H9 (cell line): ENCODE data around the gene TDRD1. TPM values are rescaled to one million over a fixed set of nuclear protein-coding genes. Genes with fewer than 3 reads are reported as not detected.
"Not testable (repeated sequence)": the region's sequence is repeated elsewhere in the genome, so short reads cannot be mapped to it uniquely, and the experiment has no call there.

ENCODE experiments used
- DNase-seq: peaks from one replicate; pipeline ENCODE4 v3.0.0-alpha.2; 2017
- H2AFZ ChIP-seq: one replicate; pipeline ENCODE4 v1.6.1; 2013; ENCODE audit warnings: mild to moderate bottlenecking, low read length, control low read depth, moderate library complexity
- H2AK5ac ChIP-seq: 2 replicates; pipeline ENCODE4 v1.6.1; 2013; ENCODE audit warnings: low read length, control low read depth, mixed read lengths; ENCODE audit not compliant: insufficient read length
- H2BK120ac ChIP-seq: one replicate; pipeline ENCODE4 v1.6.1; 2013; ENCODE audit warnings: low read depth, mild to moderate bottlenecking, low read length, control low read depth, inconsistent platforms; ENCODE audit not compliant: poor library complexity, severe bottlenecking
- H2BK12ac ChIP-seq: 2 replicates; pipeline ENCODE4 v1.6.1; 2013; ENCODE audit warnings: low read length, control low read depth, mixed read lengths, low read depth; ENCODE audit not compliant: insufficient read length
- H2BK15ac ChIP-seq: 2 replicates; pipeline ENCODE4 v1.6.1; 2013; ENCODE audit warnings: low read depth, low read length, control low read depth
- H2BK20ac ChIP-seq: one replicate; pipeline ENCODE4 v1.6.1; 2013; ENCODE audit warnings: low read depth, mild to moderate bottlenecking, low read length, control low read depth, inconsistent platforms; ENCODE audit not compliant: poor library complexity, severe bottlenecking
- H2BK5ac ChIP-seq: 2 replicates; pipeline ENCODE4 v1.6.1; 2013; ENCODE audit warnings: low read length, control low read depth, mixed read lengths; ENCODE audit not compliant: insufficient read length
- H3K14ac ChIP-seq: 2 replicates; pipeline ENCODE4 v1.6.1; 2013; ENCODE audit warnings: low read length, control low read depth; ENCODE audit not compliant: insufficient read depth
- H3K18ac ChIP-seq: 2 replicates; pipeline ENCODE4 v1.6.1; 2013; ENCODE audit warnings: low read depth, mild to moderate bottlenecking, mixed read lengths, low read length, control low read depth; ENCODE audit not compliant: insufficient read length
- H3K23ac ChIP-seq: 2 replicates; pipeline ENCODE4 v1.6.1; 2013; ENCODE audit warnings: low read length, control low read depth, mixed read lengths, low read depth; ENCODE audit not compliant: insufficient read length
- H3K23me2 ChIP-seq: 2 replicates; pipeline ENCODE4 v1.6.1; 2013; ENCODE audit warnings: low read depth, mild to moderate bottlenecking, mixed read lengths, low read length, control low read depth; ENCODE audit not compliant: insufficient read length, poor library complexity, severe bottlenecking
- H3K27ac ChIP-seq: 2 replicates; pipeline ENCODE4 v1.5.1; 2013; ENCODE audit warnings: low read length, control low read depth, mixed read lengths, low read depth; ENCODE audit not compliant: insufficient read length
- H3K27me3 ChIP-seq: 2 replicates; pipeline ENCODE4 v1.6.1; 2013; ENCODE audit warnings: low read length, control low read depth, inconsistent platforms; ENCODE audit not compliant: insufficient read depth
- H3K4ac ChIP-seq: 2 replicates; pipeline ENCODE4 v1.6.1; 2013; ENCODE audit warnings: low read depth, mild to moderate bottlenecking, control low read depth, inconsistent platforms, low read length, moderate library complexity
- H3K4me1 ChIP-seq: 2 replicates; pipeline ENCODE4 v1.6.1; 2013; ENCODE audit warnings: low read length, control low read depth, inconsistent platforms; ENCODE audit not compliant: insufficient read depth
- H3K4me2 ChIP-seq: 2 replicates; pipeline ENCODE4 v1.6.1; 2013; ENCODE audit warnings: low read length, control low read depth, mixed read lengths; ENCODE audit not compliant: insufficient read length, insufficient read depth
- H3K56ac ChIP-seq: 2 replicates; pipeline ENCODE4 v1.6.1; 2013; ENCODE audit warnings: low read depth, mild to moderate bottlenecking, mixed read lengths, low read length, control low read depth; ENCODE audit not compliant: insufficient read length
- H3K79me1 ChIP-seq: 2 replicates; pipeline ENCODE4 v1.6.1; 2013; ENCODE audit warnings: low read depth, mild to moderate bottlenecking, moderate library complexity, low read length, control low read depth, inconsistent platforms; ENCODE audit not compliant: insufficient read depth, poor library complexity, severe bottlenecking
- H3K79me2 ChIP-seq: 2 replicates; pipeline ENCODE4 v1.6.1; 2013; ENCODE audit warnings: low read length, control low read depth, inconsistent platforms; ENCODE audit not compliant: insufficient read depth
- H3K9ac ChIP-seq: 2 replicates; pipeline ENCODE4 v1.6.1; 2013; ENCODE audit warnings: low read length, control low read depth, mixed read lengths; ENCODE audit not compliant: insufficient read length; ENCODE audit errors: extremely low read depth
- H3K9me3 ChIP-seq: one replicate; pipeline ENCODE4 v1.6.1; 2013; ENCODE audit warnings: low read depth, low read length, inconsistent platforms; ENCODE audit not compliant: control insufficient read depth
- H3T11ph ChIP-seq: one replicate; pipeline ENCODE4 v1.6.1; 2013; ENCODE audit warnings: mild to moderate bottlenecking, low read length, control low read depth, inconsistent platforms
- H4K20me1 ChIP-seq: one replicate; pipeline ENCODE4 v1.6.1; 2013; ENCODE audit not compliant: control insufficient read depth, insufficient read length, insufficient read depth
- H4K5ac ChIP-seq: 2 replicates; pipeline ENCODE4 v1.6.1; 2013; ENCODE audit warnings: low read depth, mild to moderate bottlenecking, mixed read lengths, low read length, control low read depth; ENCODE audit not compliant: insufficient read length
- H4K8ac ChIP-seq: replicated peaks from 2 replicates; pipeline ENCODE4 v1.6.1; 2013; ENCODE audit warnings: low read length, control low read depth, mixed read lengths, low read depth; ENCODE audit not compliant: insufficient read length
- H4K91ac ChIP-seq: 2 replicates; pipeline ENCODE4 v1.6.1; 2013; ENCODE audit warnings: low read depth, mild to moderate bottlenecking, moderate library complexity, mixed read lengths, low read length, control low read depth; ENCODE audit not compliant: insufficient read length
- H3K27ac Mint-ChIP-seq, 3 experiments: 2 replicates in 2 of 3; 3 replicates in 1 of 3; pipeline ENCODE4 v1.8.0; 2020 to 2021; ENCODE audit warnings: mixed read lengths in 3 of 3, mild to moderate bottlenecking in 1 of 3, moderate library complexity in 1 of 3
- H3K27me3 Mint-ChIP-seq: 2 replicates; pipeline ENCODE4 v1.8.0; 2021; ENCODE audit warnings: low read depth, mild to moderate bottlenecking, moderate library complexity, mixed read lengths
- H3K36me3 Mint-ChIP-seq, 3 experiments: 2 replicates in 2 of 3; 3 replicates in 1 of 3; pipeline ENCODE4 v1.8.0; 2020 to 2021; ENCODE audit warnings: low read depth in 3 of 3, mixed read lengths in 3 of 3; ENCODE audit not compliant: insufficient read depth in 1 of 3
- H3K4me1 Mint-ChIP-seq, 2 experiments: 2 replicates each; pipeline ENCODE4 v1.8.0; 2020; ENCODE audit warnings: mixed read lengths in 2 of 2
- H3K4me3 Mint-ChIP-seq, 2 experiments: 2 replicates in 1 of 2; 3 replicates in 1 of 2; pipeline ENCODE4 v1.8.0; 2020 to 2021; ENCODE audit warnings: mild to moderate bottlenecking in 2 of 2, mixed read lengths in 2 of 2, moderate library complexity in 1 of 2
- H3K9me3 Mint-ChIP-seq, 2 experiments: 2 replicates in 1 of 2; 3 replicates in 1 of 2; pipeline ENCODE4 v1.8.0; 2020; ENCODE audit warnings: mild to moderate bottlenecking in 2 of 2, mixed read lengths in 2 of 2, moderate library complexity in 1 of 2
- WGBS: extraction: QIAGEN DNeasy Blood & Tissue Kit; methylation state at CpG from one replicate; pipeline ENCODE4 v1.1.7; 2013; ENCODE audit warnings: missing lambda C conversion rate, low lambda C conversion rate, mixed read lengths; ENCODE audit not compliant: insufficient read length; ENCODE audit errors: extremely low coverage; 5-methylcytosine and 5-hydroxymethylcytosine counted together
- total RNA-seq: library from RNA; stranded (reverse); gene quantifications from 2 replicates; pipeline ENCODE4 v1.2.1, GENCODE V29; 2021
- TF ChIP-seq, protein P1 (sequence below): fragments of 200-600 bp; sonication (generic); conservative IDR thresholded peaks from 3 replicates; pipeline ENCODE4 v1.8.0; 2021; ENCODE audit warnings: antibody characterized with exemption, mild to moderate bottlenecking

The TDRD1 gene
- total RNA-seq, 1 experiment from 2014 or later = 0.15 TPM

DNA sequence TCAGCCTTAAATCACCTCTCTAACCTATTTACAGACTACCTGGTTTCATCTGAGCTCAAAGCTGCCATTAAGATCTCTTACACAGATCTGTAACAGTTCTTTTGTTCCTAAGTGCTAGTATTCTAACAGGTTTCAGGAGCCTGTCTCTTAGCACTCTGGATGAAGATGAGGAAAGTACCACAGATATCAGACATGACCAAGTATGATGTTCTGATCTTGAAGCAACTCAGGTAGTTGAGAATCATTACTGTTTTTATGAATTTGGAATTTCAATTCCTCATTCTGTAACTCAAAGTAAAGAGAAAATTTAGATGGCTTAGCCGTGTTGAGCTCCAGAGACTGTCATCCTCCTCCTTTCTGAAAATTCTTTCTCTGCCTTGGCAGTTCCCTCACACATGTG, 36.0 kb upstream of the TDRD1 start:
- no peak overlapping the region for H3K9ac ChIP-seq
- no peak overlapping the region for H2BK12ac ChIP-seq
- TF ChIP-seq, protein P1, sequence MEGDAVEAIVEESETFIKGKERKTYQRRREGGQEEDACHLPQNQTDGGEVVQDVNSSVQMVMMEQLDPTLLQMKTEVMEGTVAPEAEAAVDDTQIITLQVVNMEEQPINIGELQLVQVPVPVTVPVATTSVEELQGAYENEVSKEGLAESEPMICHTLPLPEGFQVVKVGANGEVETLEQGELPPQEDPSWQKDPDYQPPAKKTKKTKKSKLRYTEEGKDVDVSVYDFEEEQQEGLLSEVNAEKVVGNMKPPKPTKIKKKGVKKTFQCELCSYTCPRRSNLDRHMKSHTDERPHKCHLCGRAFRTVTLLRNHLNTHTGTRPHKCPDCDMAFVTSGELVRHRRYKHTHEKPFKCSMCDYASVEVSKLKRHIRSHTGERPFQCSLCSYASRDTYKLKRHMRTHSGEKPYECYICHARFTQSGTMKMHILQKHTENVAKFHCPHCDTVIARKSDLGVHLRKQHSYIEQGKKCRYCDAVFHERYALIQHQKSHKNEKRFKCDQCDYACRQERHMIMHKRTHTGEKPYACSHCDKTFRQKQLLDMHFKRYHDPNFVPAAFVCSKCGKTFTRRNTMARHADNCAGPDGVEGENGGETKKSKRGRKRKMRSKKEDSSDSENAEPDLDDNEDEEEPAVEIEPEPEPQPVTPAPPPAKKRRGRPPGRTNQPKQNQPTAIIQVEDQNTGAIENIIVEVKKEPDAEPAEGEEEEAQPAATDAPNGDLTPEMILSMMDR = no peak
- no peak overlapping the region for H2AFZ ChIP-seq
- no CpG with 5 or more reads among the region's 1 CpG for WGBS
- no peaks in the 10 kb centered on the region for H3K27me3 ChIP-seq
- H3K27ac ChIP-seq = no peak overlapping the region
- H2BK20ac ChIP-seq = no peak overlapping the region
- no peak overlapping the region for H2BK5ac ChIP-seq
- no peak overlapping the region for H4K5ac ChIP-seq
- H3K79me2 ChIP-seq = no peaks in the 10 kb centered on the region
- H3K23me2 ChIP-seq = no peaks in the 10 kb centered on the region
- no peak overlapping the region for H2BK15ac ChIP-seq
- Mint-ChIP-seq H3K27me3 (no peaks in the 10 kb centered on the region), H3K4me1 (no peaks in the 10 kb centered on the region), H3K4me3 (no peak overlapping the region), H3K36me3 (peaks cover 5 to 29% (median 23%) of the 10 kb centered on the region in 3 experiments; a peak in 6 of 7 replicates), H3K27ac (no peak overlapping the region), H3K9me3 (no peaks in the 10 kb centered on the region)
- H3K79me1 ChIP-seq = no peaks in the 10 kb centered on the region
- no peak overlapping the region for H3K23ac ChIP-seq
- no peak overlapping the region for H3K18ac ChIP-seq
- no peak overlapping the region for H3K4ac ChIP-seq
- no peaks in the 10 kb centered on the region for H3K4me1 ChIP-seq
- no peak overlapping the region for H3K4me2 ChIP-seq
- H3K56ac ChIP-seq = no peak overlapping the region
- H3K14ac ChIP-seq = no peak overlapping the region
- H4K91ac ChIP-seq = no peak overlapping the region
- no peak overlapping the region for H2BK120ac ChIP-seq
- no peak overlapping the region for H4K8ac ChIP-seq
- no peaks in the 10 kb centered on the region for H4K20me1 ChIP-seq
- H3T11ph ChIP-seq = no peak overlapping the region
- DNase-seq = no peak
- H2AK5ac ChIP-seq = no peak overlapping the region
- H3K9me3 ChIP-seq = no peaks in the 10 kb centered on the region

DNA sequence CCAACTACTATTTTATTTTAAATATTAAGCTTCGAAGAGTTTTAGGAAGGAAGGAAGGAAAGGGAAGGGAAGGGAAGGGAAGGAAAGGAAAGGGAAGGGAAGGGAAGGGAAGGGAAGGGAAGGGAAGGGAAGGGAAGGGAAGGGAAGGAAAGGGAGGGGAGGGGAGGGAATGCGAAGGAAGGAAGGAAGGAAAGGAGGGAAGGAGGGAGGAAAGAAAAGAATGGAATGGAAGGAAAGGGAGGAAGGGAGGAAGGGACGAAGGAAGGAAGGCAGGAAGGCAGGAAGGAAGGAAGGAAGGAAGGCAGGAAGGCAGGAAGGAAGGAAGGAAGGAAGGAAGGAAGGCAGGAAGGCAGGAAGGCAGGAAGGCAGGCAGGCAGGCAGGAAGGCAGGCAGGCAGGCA, 29.7 kb upstream of the TDRD1 start:
- not testable (repeated sequence) for H2BK12ac ChIP-seq, H3K14ac ChIP-seq, H2BK20ac ChIP-seq, H3K56ac ChIP-seq, H3K4ac ChIP-seq, H2BK120ac ChIP-seq, H3T11ph ChIP-seq, H3K9me3 ChIP-seq, H3K27ac ChIP-seq, H3K79me2 ChIP-seq, H3K18ac ChIP-seq, H2BK5ac ChIP-seq, H3K4me3 Mint-ChIP-seq, H3K79me1 ChIP-seq, H2AK5ac ChIP-seq, H4K8ac ChIP-seq, H3K27ac Mint-ChIP-seq, H3K23me2 ChIP-seq, H3K9ac ChIP-seq, DNase-seq, H4K20me1 ChIP-seq, H2AFZ ChIP-seq, H3K4me1 Mint-ChIP-seq, H2BK15ac ChIP-seq, H3K27me3 ChIP-seq, H3K4me2 ChIP-seq, H3K27me3 Mint-ChIP-seq, H3K23ac ChIP-seq, H4K91ac ChIP-seq, H4K5ac ChIP-seq, H3K4me1 ChIP-seq, H3K9me3 Mint-ChIP-seq
- H3K36me3 Mint-ChIP-seq = peaks cover 5 to 46% (median 33%) of the 10 kb centered on the region in 3 experiments; a peak in 5 of 7 replicates
- no CpG with 5 or more reads among the region's 3 CpGs for WGBS
